Measurements from ENCODE around the gene CHI3L2.

CHI3L2 gene

GRCh38 chr1:111283838-111284237, 56.3 kb downstream of the CHI3L2 start:
- no peak for DNase-seq (ENCODE audit: extremely low spot score)
- ChIA-PET POLR2A (no interaction called here), CTCF (no interaction called here)
- TF ChIP-seq FOXA1 (IDR thresholded peaks at IDR 0.05): no peak
- no peak for TF ChIP-seq LEF1 (IDR thresholded peaks at IDR 0.05; ENCODE audit: borderline replicate concordance)

GRCh38 chr1:111285879-111286278, 58.4 kb downstream of the CHI3L2 start:
- POLR2A ChIA-PET: no interaction called here
- CTCF ChIA-PET: no interaction called here
- no peak for DNase-seq (ENCODE audit: extremely low spot score)
- no peak for TF ChIP-seq FOXA1 (IDR thresholded peaks at IDR 0.05)
- no peak for TF ChIP-seq TARDBP (IDR thresholded peaks at IDR 0.05)
- no peak for TF ChIP-seq LEF1 (IDR thresholded peaks at IDR 0.05; ENCODE audit: borderline replicate concordance)
- no peak for TF ChIP-seq SUZ12 (IDR thresholded peaks at IDR 0.05)
- TF ChIP-seq PKNOX1 (IDR thresholded peaks at IDR 0.05): no peak
- TF ChIP-seq NFRKB (IDR thresholded peaks at IDR 0.05): no peak
- TF ChIP-seq FOXK2 (IDR thresholded peaks at IDR 0.05): no peak
- TF ChIP-seq FOXM1 (IDR thresholded peaks at IDR 0.05; ENCODE audit: borderline replicate concordance): no peak
- no peak for TF ChIP-seq ARNT (IDR thresholded peaks at IDR 0.05)
- no peak for TF ChIP-seq HDGF (IDR thresholded peaks at IDR 0.05; ENCODE audit: borderline replicate concordance)
- no peak for TF ChIP-seq SP1 (IDR thresholded peaks at IDR 0.05)

GRCh38 chr1:111286912-111287311, 59.4 kb downstream of the CHI3L2 start:
- CTCF ChIA-PET: no interaction called here
- POLR2A ChIA-PET: no interaction called here
- no peak for TF ChIP-seq LEF1 (IDR thresholded peaks at IDR 0.05; ENCODE audit: borderline replicate concordance)
- TF ChIP-seq BHLHE40 (IDR thresholded peaks at IDR 0.05; ENCODE audit: borderline replicate concordance): no peak
- TF ChIP-seq SUZ12 (IDR thresholded peaks at IDR 0.05): no peak
- no peak for TF ChIP-seq NFRKB (IDR thresholded peaks at IDR 0.05)
- no peak for TF ChIP-seq L3MBTL2 (conservative IDR thresholded peaks at IDR 0.05)
- no peak for TF ChIP-seq HDGF (IDR thresholded peaks at IDR 0.05; ENCODE audit: borderline replicate concordance)
- TF ChIP-seq ARNT (IDR thresholded peaks at IDR 0.05): no peak
- TF ChIP-seq FOXK2 (IDR thresholded peaks at IDR 0.05): no peak
- no peak for TF ChIP-seq SP1 (IDR thresholded peaks at IDR 0.05)
- TF ChIP-seq ZNF384 (IDR thresholded peaks at IDR 0.05): no peak
- no peak for TF ChIP-seq TARDBP (IDR thresholded peaks at IDR 0.05)
- TF ChIP-seq CTBP1 (IDR thresholded peaks at IDR 0.05; ENCODE audit: borderline replicate concordance): no peak
- no peak for TF ChIP-seq ELF4 (IDR thresholded peaks at IDR 0.05)
- no peak for TF ChIP-seq FOXA1 (IDR thresholded peaks at IDR 0.05)
- TF ChIP-seq FOXM1 (IDR thresholded peaks at IDR 0.05; ENCODE audit: borderline replicate concordance): no peak
- TF ChIP-seq PKNOX1 (IDR thresholded peaks at IDR 0.05): no peak
- DNase-seq (ENCODE audit: extremely low spot score): no peak

GRCh38 chr1:111289371-111289770, 61.9 kb downstream of the CHI3L2 start:
- ChIA-PET CTCF (no interaction called here), POLR2A (no interaction called here)
- TF ChIP-seq SUZ12 (IDR thresholded peaks at IDR 0.05) (no peak), CTBP1 (IDR thresholded peaks at IDR 0.05; ENCODE audit: borderline replicate concordance) (no peak), ELF4 (IDR thresholded peaks at IDR 0.05) (no peak), HDGF (IDR thresholded peaks at IDR 0.05; ENCODE audit: borderline replicate concordance) (no peak), ZNF384 (IDR thresholded peaks at IDR 0.05) (no peak), L3MBTL2 (conservative IDR thresholded peaks at IDR 0.05) (no peak), TARDBP (IDR thresholded peaks at IDR 0.05) (no peak), ARNT (IDR thresholded peaks at IDR 0.05) (no peak), FOXK2 (IDR thresholded peaks at IDR 0.05) (no peak), FOXM1 (IDR thresholded peaks at IDR 0.05; ENCODE audit: borderline replicate concordance) (no peak), PKNOX1 (IDR thresholded peaks at IDR 0.05) (no peak), BHLHE40 (IDR thresholded peaks at IDR 0.05; ENCODE audit: borderline replicate concordance) (no peak)
- no peak for DNase-seq (ENCODE audit: extremely low spot score)

GRCh38 chr1:111290104-111290503, 62.6 kb downstream of the CHI3L2 start:
- ChIA-PET POLR2A (no interaction called here), CTCF (no interaction called here)
- TF ChIP-seq FOXA1 (IDR thresholded peaks at IDR 0.05) (no peak), TARDBP (IDR thresholded peaks at IDR 0.05) (no peak), SUZ12 (IDR thresholded peaks at IDR 0.05) (no peak), L3MBTL2 (conservative IDR thresholded peaks at IDR 0.05) (no peak), FOXK2 (IDR thresholded peaks at IDR 0.05) (no peak), HDGF (IDR thresholded peaks at IDR 0.05; ENCODE audit: borderline replicate concordance) (no peak), NFRKB (IDR thresholded peaks at IDR 0.05) (no peak)
- no peak for DNase-seq (ENCODE audit: extremely low spot score)

GRCh38 chr1:111290630-111291029, 63.1 kb downstream of the CHI3L2 start, which contains the start of gene CHIA:
CHIA (plus strand) TSS chr1:111290851; CDS start chr1:111310468, 19,617 bp downstream.
- ChIA-PET POLR2A (no interaction called here), CTCF (no interaction called here)

More at GRCh38 chr1:111290630-111291029, 63.1 kb downstream of the CHI3L2 start, which contains the start of gene CHIA:
- no peak for DNase-seq (ENCODE audit: extremely low spot score)
- TF ChIP-seq L3MBTL2 (conservative IDR thresholded peaks at IDR 0.05) (no peak), TARDBP (IDR thresholded peaks at IDR 0.05) (no peak), LEF1 (IDR thresholded peaks at IDR 0.05; ENCODE audit: borderline replicate concordance) (no peak), PKNOX1 (IDR thresholded peaks at IDR 0.05) (no peak), SP1 (IDR thresholded peaks at IDR 0.05) (no peak), FOXA1 (IDR thresholded peaks at IDR 0.05) (no peak), NFRKB (IDR thresholded peaks at IDR 0.05) (no peak), FOXM1 (IDR thresholded peaks at IDR 0.05; ENCODE audit: borderline replicate concordance) (no peak), CTBP1 (IDR thresholded peaks at IDR 0.05; ENCODE audit: borderline replicate concordance) (no peak), FOXK2 (IDR thresholded peaks at IDR 0.05) (no peak), SUZ12 (IDR thresholded peaks at IDR 0.05) (no peak)
